ENCODE measurements around the gene RNF181. TPM values are rescaled to one million over a fixed set of nuclear protein-coding genes. Genes with fewer than 3 reads are reported as not detected.

Gene RNF181
- total and polyA plus RNA-seq, 2 of the 13 experiments (the other 11 are each of a cell fraction or from before 2014, with no cell fraction given): 224 to 578 TPM

DNA sequence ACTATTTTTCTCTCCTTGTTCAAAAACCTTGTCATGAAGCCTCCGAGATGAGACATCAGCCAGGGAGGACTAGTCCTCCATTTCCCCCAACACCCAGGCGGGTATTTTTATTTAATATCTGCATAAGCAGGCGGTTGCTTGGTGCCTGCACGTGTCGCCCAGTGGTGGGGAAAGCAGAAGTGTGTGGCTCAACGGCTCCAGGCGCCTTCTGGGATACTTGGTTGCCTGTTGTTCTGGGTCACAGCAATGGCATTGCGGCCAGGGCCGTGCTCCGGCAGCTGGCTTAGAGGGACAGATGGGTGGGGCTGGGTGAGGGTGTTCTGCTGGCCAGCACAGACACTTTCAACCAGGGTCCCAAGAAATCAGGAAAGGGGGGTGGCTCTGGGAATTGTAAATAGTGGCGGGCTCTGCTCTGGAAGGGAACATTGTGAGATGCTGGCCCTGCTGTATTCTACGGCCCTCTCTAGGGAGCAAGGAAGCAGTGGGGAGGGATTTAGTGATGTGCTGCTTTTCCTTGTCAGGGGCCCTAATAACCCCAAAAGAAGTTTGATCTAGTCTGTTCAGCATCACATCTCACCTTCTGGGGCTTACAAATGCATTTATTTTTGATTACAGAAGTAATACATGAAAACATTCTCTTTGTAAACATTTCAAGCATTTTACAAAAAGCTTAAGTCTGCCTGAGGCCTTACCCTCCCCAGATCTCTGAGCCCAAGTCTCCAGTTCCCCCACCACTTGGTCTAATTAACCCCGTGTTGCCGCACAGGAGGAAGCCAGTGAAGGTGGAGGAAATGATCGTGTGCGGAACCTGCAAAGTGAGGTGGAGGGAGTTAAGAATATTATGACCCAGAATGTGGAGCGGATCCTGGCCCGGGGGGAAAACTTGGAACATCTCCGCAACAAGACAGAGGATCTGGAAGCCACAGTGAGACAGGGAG, 17.0 kb upstream of the RNF181 start (continued):
- TF ChIP-seq DNMT3B (CRISPR knock-in tag; conservative IDR thresholded peaks at IDR 0.05) (no peak; the same call in 1 of the 2 replicates), IKZF4 (CRISPR knock-in tag; IDR thresholded peaks at IDR 0.05; ENCODE audit: borderline replicate concordance, low read depth, not compliant biosample characterization) (no peak), NR2F6 (IDR thresholded peaks at IDR 0.05) (0 out of 2 replicates have a peak, but pooled peaks have one; percentile 45), NR2F6 (CRISPR knock-in tag; IDR thresholded peaks at IDR 0.05) (no peak), FOXC1 (CRISPR knock-in tag; IDR thresholded peaks at IDR 0.05; ENCODE audit: borderline replicate concordance) (peak; percentile 61; the same call in 1 of the 2 replicates), SMYD3 (CRISPR knock-in tag; IDR thresholded peaks at IDR 0.05) (0 out of 2 replicates have a peak, but pooled peaks have one; percentile 33), ZFP82 (CRISPR knock-in tag; IDR thresholded peaks at IDR 0.05; ENCODE audit: borderline replicate concordance) (no peak), ZNF687 (CRISPR knock-in tag; IDR thresholded peaks at IDR 0.05) (peak; percentile 79), THAP11 (CRISPR knock-in tag; IDR thresholded peaks at IDR 0.05) (no peak; the same call in 1 of the 2 replicates), SAP130 (CRISPR knock-in tag; IDR thresholded peaks at IDR 0.05; ENCODE audit: low read depth) (peak; percentile 53; the same call in 1 of the 2 replicates), ZNF652 (CRISPR knock-in tag; IDR thresholded peaks at IDR 0.05; ENCODE audit: borderline replicate concordance, low read depth) (peak; percentile 66; the same call in 1 of the 2 replicates), FOXO4 (CRISPR knock-in tag; conservative IDR thresholded peaks at IDR 0.05) (no peak), LBX2 (CRISPR knock-in tag; IDR thresholded peaks at IDR 0.05; ENCODE audit: borderline replicate concordance) (no peak)
- TF ChIP-seq, protein P1, sequence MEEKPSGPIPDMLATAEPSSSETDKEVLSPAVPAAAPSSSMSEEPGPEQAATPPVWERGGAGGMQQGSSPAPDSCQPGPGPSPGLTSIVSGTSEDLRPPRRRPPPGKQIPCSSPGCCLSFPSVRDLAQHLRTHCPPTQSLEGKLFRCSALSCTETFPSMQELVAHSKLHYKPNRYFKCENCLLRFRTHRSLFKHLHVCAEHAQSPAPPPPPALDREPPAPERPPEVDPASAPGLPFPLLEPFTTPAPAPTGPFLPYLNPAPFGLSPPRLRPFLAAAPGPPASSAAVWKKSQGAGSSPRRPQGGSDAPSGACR (CRISPR knock-in tag; IDR thresholded peaks at IDR 0.05): peak; percentile 36; the same call in 1 of the 2 replicates
- TF ChIP-seq, protein P2, sequence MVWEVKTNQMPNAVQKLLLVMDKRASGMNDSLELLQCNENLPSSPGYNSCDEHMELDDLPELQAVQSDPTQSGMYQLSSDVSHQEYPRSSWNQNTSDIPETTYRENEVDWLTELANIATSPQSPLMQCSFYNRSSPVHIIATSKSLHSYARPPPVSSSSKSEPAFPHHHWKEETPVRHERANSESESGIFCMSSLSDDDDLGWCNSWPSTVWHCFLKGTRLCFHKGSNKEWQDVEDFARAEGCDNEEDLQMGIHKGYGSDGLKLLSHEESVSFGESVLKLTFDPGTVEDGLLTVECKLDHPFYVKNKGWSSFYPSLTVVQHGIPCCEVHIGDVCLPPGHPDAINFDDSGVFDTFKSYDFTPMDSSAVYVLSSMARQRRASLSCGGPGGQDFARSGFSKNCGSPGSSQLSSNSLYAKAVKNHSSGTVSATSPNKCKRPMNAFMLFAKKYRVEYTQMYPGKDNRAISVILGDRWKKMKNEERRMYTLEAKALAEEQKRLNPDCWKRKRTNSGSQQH (CRISPR knock-in tag; IDR thresholded peaks at IDR 0.05; ENCODE audit: low read depth): no peak
- TF ChIP-seq, protein P3, sequence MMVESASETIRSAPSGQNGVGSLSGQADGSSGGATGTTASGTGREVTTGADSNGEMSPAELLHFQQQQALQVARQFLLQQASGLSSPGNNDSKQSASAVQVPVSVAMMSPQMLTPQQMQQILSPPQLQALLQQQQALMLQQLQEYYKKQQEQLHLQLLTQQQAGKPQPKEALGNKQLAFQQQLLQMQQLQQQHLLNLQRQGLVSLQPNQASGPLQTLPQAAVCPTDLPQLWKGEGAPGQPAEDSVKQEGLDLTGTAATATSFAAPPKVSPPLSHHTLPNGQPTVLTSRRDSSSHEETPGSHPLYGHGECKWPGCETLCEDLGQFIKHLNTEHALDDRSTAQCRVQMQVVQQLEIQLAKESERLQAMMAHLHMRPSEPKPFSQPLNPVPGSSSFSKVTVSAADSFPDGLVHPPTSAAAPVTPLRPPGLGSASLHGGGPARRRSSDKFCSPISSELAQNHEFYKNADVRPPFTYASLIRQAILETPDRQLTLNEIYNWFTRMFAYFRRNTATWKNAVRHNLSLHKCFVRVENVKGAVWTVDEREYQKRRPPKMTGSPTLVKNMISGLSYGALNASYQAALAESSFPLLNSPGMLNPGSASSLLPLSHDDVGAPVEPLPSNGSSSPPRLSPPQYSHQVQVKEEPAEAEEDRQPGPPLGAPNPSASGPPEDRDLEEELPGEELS (CRISPR knock-in tag; IDR thresholded peaks at IDR 0.05): 0 out of 2 replicates have a peak, but pooled peaks have one; percentile 29
- TF ChIP-seq, protein P4, sequence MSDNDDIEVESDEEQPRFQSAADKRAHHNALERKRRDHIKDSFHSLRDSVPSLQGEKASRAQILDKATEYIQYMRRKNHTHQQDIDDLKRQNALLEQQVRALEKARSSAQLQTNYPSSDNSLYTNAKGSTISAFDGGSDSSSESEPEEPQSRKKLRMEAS (IDR thresholded peaks at IDR 0.05): peak; percentile 73; the same call in 1 of the 2 replicates
